ENCODE measurements around the gene MEN1.

MEN1 gene

GRCh38 chr11:64766881-64767280, 43.5 kb downstream of the MEN1 start:
- TF ChIP-seq ZFX (IDR thresholded peaks at IDR 0.05; ENCODE audit: borderline replicate concordance) (no peak), CTCF (IDR thresholded peaks at IDR 0.05) (no peak)
- no peak overlapping the region for H3K27ac ChIP-seq

- no peak for TF ChIP-seq CTCF (IDR thresholded peaks at IDR 0.05)
- no peak for TF ChIP-seq ZFX (IDR thresholded peaks at IDR 0.05; ENCODE audit: borderline replicate concordance)
- H3K27ac ChIP-seq = no peak overlapping the region
Observed at GRCh38 chr11:64765851-64766665, 44.3 kb downstream of the MEN1 start.

GRCh38 chr11:64765291-64765850, 45.0 kb downstream of the MEN1 start:
- TF ChIP-seq ZFX (IDR thresholded peaks at IDR 0.05; ENCODE audit: borderline replicate concordance) (no peak), CTCF (IDR thresholded peaks at IDR 0.05) (peak; percentile 46)
- no peak overlapping the region for H3K27ac ChIP-seq

GRCh38 chr11:64764753-64765152, 45.6 kb downstream of the MEN1 start:
- TF ChIP-seq ZFX (IDR thresholded peaks at IDR 0.05; ENCODE audit: borderline replicate concordance) (no peak), CTCF (IDR thresholded peaks at IDR 0.05) (no peak)

GRCh38 chr11:64764040-64764611, 46.2 kb downstream of the MEN1 start:
- no peak for TF ChIP-seq CTCF (IDR thresholded peaks at IDR 0.05)
- TF ChIP-seq ZFX (IDR thresholded peaks at IDR 0.05; ENCODE audit: borderline replicate concordance) = no peak
- H3K27ac ChIP-seq = peak overlapping the region; percentile 50; the same call in 1 of the 2 replicates

More at GRCh38 chr11:64764753-64765152, 45.6 kb downstream of the MEN1 start:
- 0 out of 2 replicates have a peak overlapping the region, but pooled peaks have one; percentile 50 for H3K27ac ChIP-seq

GRCh38 chr11:64763526-64764039, 46.8 kb downstream of the MEN1 start:
- peak overlapping the region; percentile 50 for H3K27ac ChIP-seq
- TF ChIP-seq ZFX (IDR thresholded peaks at IDR 0.05; ENCODE audit: borderline replicate concordance) (no peak), CTCF (IDR thresholded peaks at IDR 0.05) (no peak)
